ENCODE results near the gene TMEM205.

DNA sequence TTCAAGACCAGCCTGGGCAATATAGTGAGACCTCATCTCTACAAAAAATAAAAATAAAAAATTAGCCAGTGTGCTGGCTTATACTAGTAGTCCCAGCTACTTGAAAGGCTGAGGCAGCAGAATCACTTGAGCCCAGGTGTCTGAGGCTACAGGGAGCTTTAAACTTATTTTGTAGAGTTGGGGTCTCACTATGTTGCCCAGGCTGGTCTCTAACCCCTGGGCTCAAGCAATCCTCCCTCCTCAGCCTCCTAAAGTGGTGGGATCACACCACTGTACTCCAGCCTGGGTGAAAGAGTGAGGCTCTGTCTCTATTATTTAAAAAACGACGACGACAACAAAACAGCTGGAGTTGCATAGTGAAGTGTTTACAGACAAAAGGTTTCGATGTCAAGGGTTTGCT is 14.6 kb downstream of the TMEM205 start:
- TF ChIP-seq, protein P1, sequence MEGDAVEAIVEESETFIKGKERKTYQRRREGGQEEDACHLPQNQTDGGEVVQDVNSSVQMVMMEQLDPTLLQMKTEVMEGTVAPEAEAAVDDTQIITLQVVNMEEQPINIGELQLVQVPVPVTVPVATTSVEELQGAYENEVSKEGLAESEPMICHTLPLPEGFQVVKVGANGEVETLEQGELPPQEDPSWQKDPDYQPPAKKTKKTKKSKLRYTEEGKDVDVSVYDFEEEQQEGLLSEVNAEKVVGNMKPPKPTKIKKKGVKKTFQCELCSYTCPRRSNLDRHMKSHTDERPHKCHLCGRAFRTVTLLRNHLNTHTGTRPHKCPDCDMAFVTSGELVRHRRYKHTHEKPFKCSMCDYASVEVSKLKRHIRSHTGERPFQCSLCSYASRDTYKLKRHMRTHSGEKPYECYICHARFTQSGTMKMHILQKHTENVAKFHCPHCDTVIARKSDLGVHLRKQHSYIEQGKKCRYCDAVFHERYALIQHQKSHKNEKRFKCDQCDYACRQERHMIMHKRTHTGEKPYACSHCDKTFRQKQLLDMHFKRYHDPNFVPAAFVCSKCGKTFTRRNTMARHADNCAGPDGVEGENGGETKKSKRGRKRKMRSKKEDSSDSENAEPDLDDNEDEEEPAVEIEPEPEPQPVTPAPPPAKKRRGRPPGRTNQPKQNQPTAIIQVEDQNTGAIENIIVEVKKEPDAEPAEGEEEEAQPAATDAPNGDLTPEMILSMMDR (IDR thresholded peaks at IDR 0.05; ENCODE audit: insufficient read depth, low read length, poor library complexity, severe bottlenecking) = no peak
- TF ChIP-seq EZH2phosphoT487 (conservative IDR thresholded peaks at IDR 0.05; ENCODE audit: low read length) = no peak

Measured in SU-DHL-6 (cell line).